Panc1 (cell line): ENCODE measurements around the gene PLRG1. TPM values are rescaled to one million over a fixed set of nuclear protein-coding genes. Genes with fewer than 3 reads are reported as not detected.

Experiments
- ATAC-seq: fragments of 200-7000 bp; cut with Tn5 transposase; 2 replicates; pipeline ENCODE4 v1.9.1; 2020; ENCODE audit warnings: mild to moderate bottlenecking, moderate library complexity
- BruUV-seq: library from RNA; stranded (reverse); fragments of 400-500 nt; replicated peaks from 2 replicates; lab custom pipeline; 2021; lab: Mats Ljungman, UMichigan
- CTCF ChIA-PET: fragments of 300-600 bp; sonication (Branson Sonifier 250); formaldehyde crosslinking; loops from one replicate; lab custom pipeline; 2022; ENCODE audit warnings: antibody characterized with exemption; lab: Charles Lee
- POLR2A ChIA-PET: fragments of 300-600 bp; sonication (Branson Sonifier 250); formaldehyde crosslinking; loops from one replicate; lab custom pipeline; 2022; ENCODE audit warnings: antibody characterized with exemption; lab: Charles Lee
- DNase-seq: peaks from one replicate; pipeline ENCODE4 v3.0.0-alpha.2; 2010; ENCODE audit warnings: low read depth, low spot score
- H3K27ac ChIP-seq: 2 replicates; pipeline ENCODE4 v1.5.1; 2011; ENCODE audit warnings: mild to moderate bottlenecking, low read length, inconsistent platforms
- H3K27me3 ChIP-seq: fragments of 200-500 bp; sonication (Bioruptor generic); 2 replicates; pipeline ENCODE4 v1.6.0; 2014; ENCODE audit warnings: low read length, inconsistent platforms; ENCODE audit not compliant: control insufficient read depth, insufficient read depth
- H3K36me3 ChIP-seq: fragments of 200-500 bp; sonication (Bioruptor generic); 2 replicates; pipeline ENCODE4 v1.5.1; 2014; ENCODE audit warnings: inconsistent platforms, mild to moderate bottlenecking, low read length, moderate library complexity; ENCODE audit not compliant: control insufficient read depth, insufficient read depth
- H3K4me1 ChIP-seq: 2 replicates; pipeline ENCODE4 v1.5.1; 2011; ENCODE audit warnings: inconsistent platforms, mild to moderate bottlenecking, low read length, moderate library complexity; ENCODE audit not compliant: control insufficient read depth, insufficient read depth
- H3K4me3 ChIP-seq, 2 experiments: 2 replicates each; pipeline ENCODE4 v1.5.1; 2011 to 2012; ENCODE audit warnings: low read depth in 2 of 2, low read length in 2 of 2, mild to moderate bottlenecking in 2 of 2, inconsistent platforms in 1 of 2, moderate library complexity in 1 of 2
- H3K9me3 ChIP-seq: fragments of 200-500 bp; sonication (Bioruptor generic); 2 replicates; pipeline ENCODE4 v1.5.1; 2014; ENCODE audit warnings: low read depth, mild to moderate bottlenecking, inconsistent platforms, low read length, moderate library complexity; ENCODE audit not compliant: control insufficient read depth, insufficient read depth
- CTCF ChIP-seq: fragments of 450-650 bp; IDR thresholded peaks from 2 replicates; pipeline ENCODE4 v1.5.1; 2017; ENCODE audit warnings: mild to moderate bottlenecking
- POLR2AphosphoS5 ChIP-seq: IDR thresholded peaks from 2 replicates; pipeline ENCODE4 v1.6.1; 2012; ENCODE audit warnings: mild to moderate bottlenecking, low read depth, low read length, moderate library complexity
- REST ChIP-seq, 2 experiments: IDR thresholded peaks; 2 replicates each; pipeline ENCODE4 v1.6.1; 2011 to 2012; ENCODE audit warnings: low read depth in 2 of 2, control low read depth in 1 of 2, low read length in 1 of 2, mild to moderate bottlenecking in 1 of 2, moderate library complexity in 1 of 2; ENCODE audit not compliant: insufficient read depth in 1 of 2
- SIN3A ChIP-seq: IDR thresholded peaks from 2 replicates; pipeline ENCODE4 v1.6.1; 2012; ENCODE audit warnings: low read depth, mild to moderate bottlenecking, low read length, moderate library complexity, borderline replicate concordance; ENCODE audit not compliant: insufficient read depth
- TCF7L2 ChIP-seq: IDR thresholded peaks from 2 replicates; pipeline ENCODE4 v1.6.1; 2011; ENCODE audit warnings: mild to moderate bottlenecking, low read depth, low read length, inconsistent platforms
- in situ Hi-C: cut with HindIII; loops from 2 replicates; pipeline ENCODE4 v1.10.0; 2016; ENCODE audit warnings: low sequenced_read_pairs, low pct_unique_long_range_greater_than_20kb
- intact Hi-C: fragments of 100-400 bp; cut with micrococcal nuclease; formaldehyde crosslinking; loops from one replicate; pipeline ENCODE4 v1.10.0; 2022; ENCODE audit not compliant: unreplicated experiment
- total RNA-seq: library from RNA; stranded (reverse); gene quantifications from one replicate; pipeline ENCODE4 v1.2.1, GENCODE V29; 2021; ENCODE audit not compliant: unreplicated experiment

PLRG1 gene
- total RNA-seq, 1 experiment from 2014 or later: 66.1 TPM

- POLR2A ChIA-PET: no interaction called here
- DNase-seq (peak; percentile 24), ATAC-seq (peak; percentile 80)
- intact Hi-C loops (loop anchor here (2.0 to 10.0 kb wide), 2 partner anchors 59 to 795 kb away; no protein-coding TSS in a partner anchor), in situ Hi-C loops (no loop called here)
- no peak for TF ChIP-seq REST (IDR thresholded peaks at IDR 0.05; ENCODE audit: insufficient read depth in 1 of 2, low read depth in 2 of 2, low read length in 1 of 2)
- TF ChIP-seq CTCF: peak; percentile 65
- H3K4me1 ChIP-seq: no peaks in the 10 kb centered on the region
- H3K36me3 ChIP-seq: no peaks in the 10 kb centered on the region
- no peaks in the 10 kb centered on the region for H3K9me3 ChIP-seq
- no peaks in the 10 kb centered on the region for H3K27me3 ChIP-seq
- CTCF ChIA-PET: interaction anchor here (0.8 to 1.6 kb wide), 2 partner anchors 9 to 59 kb away, joined by 3 to 10 read pairs; no protein-coding TSS in a partner anchor
- no peak overlapping the region for H3K4me3 ChIP-seq
- no peak overlapping the region for H3K27ac ChIP-seq
- BruUV-seq: no TSS peak
Observed at GRCh38 chr4:154559494-154560418, 9.6 kb upstream of the PLRG1 start.

DNA sequence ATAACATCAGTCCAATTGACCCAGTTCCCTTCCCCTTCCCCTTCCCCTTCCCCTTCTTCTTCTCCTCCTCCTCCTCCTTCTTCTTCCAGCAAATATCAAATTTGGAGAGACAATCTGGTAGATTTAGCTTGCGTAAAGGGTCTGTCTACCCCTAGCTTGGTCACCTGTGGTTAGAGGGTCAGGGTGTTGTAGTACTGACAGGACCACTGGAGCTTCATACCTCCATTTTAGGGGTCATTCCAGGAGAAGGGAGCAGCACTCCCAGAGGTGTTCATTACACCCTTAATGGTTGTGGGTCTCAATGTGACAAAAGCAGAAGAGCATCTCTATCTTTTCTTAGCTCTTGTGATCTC is 8.9 kb upstream of the PLRG1 start:
- in situ Hi-C loops: no loop called here
- no peak for ATAC-seq
- intact Hi-C loops: loop anchor here (2.0 to 10.0 kb wide), 2 partner anchors 60 to 796 kb away; no protein-coding TSS in a partner anchor
- Histone ChIP-seq H3K36me3 (no peaks in the 10 kb centered on the region), H3K27ac (no peak overlapping the region), H3K9me3 (no peaks in the 10 kb centered on the region), H3K4me3 (no peak overlapping the region), H3K27me3 (no peaks in the 10 kb centered on the region), H3K4me1 (no peaks in the 10 kb centered on the region)
- no TSS peak for BruUV-seq
- no peak for DNase-seq
- POLR2A ChIA-PET: no interaction called here
- CTCF ChIA-PET: interaction anchor here (0.8 to 1.6 kb wide), 2 partner anchors 9 to 60 kb away, joined by 3 to 10 read pairs; no protein-coding TSS in a partner anchor
- TF ChIP-seq CTCF: no peak
- no peak for TF ChIP-seq POLR2AphosphoS5
- no peak for TF ChIP-seq SIN3A
- no peak for TF ChIP-seq REST (IDR thresholded peaks at IDR 0.05; ENCODE audit: insufficient read depth in 1 of 2, low read depth in 2 of 2, low read length in 1 of 2)
- TF ChIP-seq TCF7L2: no peak
